Esophagus (tissue), 2 donors: ENCODE results near the gene LAD1. TPM values are rescaled to one million over a fixed set of nuclear protein-coding genes. Genes with fewer than 3 reads are reported as not detected.

Experiments
- H3K27ac ChIP-seq, 2 donors: one replicate each; pipeline ENCODE4 v1.5.1; 2013; ENCODE audit warnings: low read depth in 2 of 2, mild to moderate bottlenecking in 2 of 2, inconsistent platforms in 1 of 2, low read length in 1 of 2, moderate library complexity in 1 of 2
- H3K27me3 ChIP-seq, 2 donors: one replicate each; pipeline ENCODE4 v1.6.1; 2013; ENCODE audit warnings: low read length in 2 of 2, control low read depth in 1 of 2, mild to moderate bottlenecking in 1 of 2; ENCODE audit not compliant: insufficient read depth in 2 of 2, control insufficient read depth in 1 of 2
- H3K36me3 ChIP-seq, 2 donors: one replicate each; pipeline ENCODE4 v1.6.1; 2013; ENCODE audit warnings: low read length in 1 of 2; ENCODE audit not compliant: control insufficient read depth in 2 of 2, insufficient read depth in 2 of 2
- H3K4me1 ChIP-seq, 2 donors: one replicate each; pipeline ENCODE4 v1.6.1; 2013; ENCODE audit warnings: low read length in 1 of 2; ENCODE audit not compliant: control insufficient read depth in 2 of 2, insufficient read depth in 2 of 2
- H3K4me3 ChIP-seq, 2 donors: one replicate each; pipeline ENCODE4 v1.5.1; 2013; ENCODE audit warnings: low read length in 2 of 2, mild to moderate bottlenecking in 2 of 2, low read depth in 1 of 2, moderate library complexity in 1 of 2
- H3K9me3 ChIP-seq, 2 donors: one replicate each; pipeline ENCODE4 v1.6.1; 2013; ENCODE audit warnings: mild to moderate bottlenecking in 2 of 2, low read depth in 1 of 2, low read length in 1 of 2, moderate library complexity in 1 of 2; ENCODE audit not compliant: control insufficient read depth in 2 of 2, insufficient read depth in 1 of 2
- WGBS, 2 donors: extraction: QIAGEN DNeasy Blood & Tissue Kit; methylation state at CpG; one replicate each; pipeline ENCODE4 v1.1.7; 2013; 5-methylcytosine and 5-hydroxymethylcytosine counted together
- polyA plus RNA-seq, 2 donors: library from polyadenylated mRNA; stranded (reverse); fragments of 200-250 nt; gene quantifications; one replicate each; pipeline ENCODE4 v1.2.3, GENCODE V29; 2013
- donor health status: healthy with polysubstance abuse.
- donor health status: Bipolar disorder and iron deficiency.

LAD1 gene
- polyA plus RNA-seq, 2 donors: 275 to 286 TPM

DNA sequence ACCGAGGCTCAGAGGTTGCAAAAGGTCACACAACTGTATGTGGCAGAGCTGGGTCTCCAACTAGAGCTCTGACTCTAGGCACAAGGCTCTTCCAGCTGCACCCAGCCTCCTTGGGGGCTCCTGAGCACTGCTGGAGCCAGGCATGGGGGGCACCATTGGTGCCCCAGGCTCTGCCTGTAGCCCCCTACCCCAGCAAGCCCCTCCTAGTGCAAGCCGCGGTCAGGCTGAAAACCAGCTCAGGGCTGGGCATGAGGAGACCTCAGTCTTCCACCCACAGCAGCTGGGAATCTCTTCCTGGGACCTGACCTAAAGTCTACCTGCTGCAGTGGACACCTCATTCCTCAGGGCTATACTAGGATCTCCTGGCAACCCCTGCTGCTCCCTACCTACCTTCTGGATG is 36.2 kb downstream of the LAD1 start:
- Histone ChIP-seq H3K4me1 (peaks cover 0 to 5% of the 10 kb centered on the region in 2 donors), H3K27ac (no peak overlapping the region), H3K4me3 (no peak overlapping the region), H3K27me3 (no peaks in the 10 kb centered on the region), H3K9me3 (no peaks in the 10 kb centered on the region), H3K36me3 (no peaks in the 10 kb centered on the region)
- WGBS, 2 donors: 91 to 94% methylated on average over 3 of the region's 3 CpGs

DNA sequence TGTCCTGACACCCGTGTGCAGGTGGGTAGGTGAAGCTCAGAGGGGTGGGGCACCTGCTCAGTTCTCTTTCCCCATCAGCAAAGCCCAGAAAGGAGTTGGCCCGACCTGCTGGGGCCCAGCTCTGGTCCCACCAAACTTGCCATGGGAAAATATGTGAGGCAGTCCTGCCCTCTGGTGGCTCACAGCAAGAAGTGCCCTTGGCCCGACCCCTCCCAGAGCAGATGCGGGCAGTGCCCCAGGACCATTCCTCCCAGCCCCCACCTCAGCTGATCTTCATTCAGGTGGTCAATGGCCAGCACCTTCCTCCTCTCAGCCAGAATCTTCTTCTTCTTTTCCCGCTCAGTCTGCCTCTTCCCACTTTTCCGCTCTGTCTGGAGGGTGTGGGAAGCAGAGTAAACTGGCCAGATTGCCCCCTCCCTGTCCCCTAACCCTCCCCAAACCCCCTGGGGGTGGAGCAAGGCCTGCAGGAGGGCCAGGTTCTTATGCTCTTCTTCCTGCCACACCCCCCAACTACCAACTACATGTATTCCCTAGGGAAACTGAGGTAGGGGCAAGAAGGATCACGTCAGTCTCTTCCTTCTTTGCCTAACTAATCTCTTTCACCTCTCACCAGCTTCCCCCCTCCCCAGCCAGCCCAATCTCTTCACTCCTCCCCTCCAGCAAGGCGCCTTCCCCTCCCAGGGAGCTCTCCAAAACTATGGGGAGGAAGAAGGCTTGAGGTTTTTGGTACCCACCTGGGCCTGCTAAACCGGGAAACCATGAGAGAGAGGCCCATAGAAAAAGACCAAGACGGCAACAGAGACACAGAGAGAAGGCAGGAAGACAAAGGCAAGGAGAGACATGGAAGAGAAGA is 37.2 kb downstream of the LAD1 start:
- Histone ChIP-seq H3K27ac (no peak overlapping the region), H3K4me3 (no peak overlapping the region), H3K27me3 (no peaks in the 10 kb centered on the region), H3K36me3 (no peaks in the 10 kb centered on the region), H3K9me3 (no peaks in the 10 kb centered on the region), H3K4me1 (peaks cover 0 to 6% of the 10 kb centered on the region in 2 donors)
- 47 to 48% methylated on average over 10 of the region's 10 CpGs for WGBS, 2 donors

DNA sequence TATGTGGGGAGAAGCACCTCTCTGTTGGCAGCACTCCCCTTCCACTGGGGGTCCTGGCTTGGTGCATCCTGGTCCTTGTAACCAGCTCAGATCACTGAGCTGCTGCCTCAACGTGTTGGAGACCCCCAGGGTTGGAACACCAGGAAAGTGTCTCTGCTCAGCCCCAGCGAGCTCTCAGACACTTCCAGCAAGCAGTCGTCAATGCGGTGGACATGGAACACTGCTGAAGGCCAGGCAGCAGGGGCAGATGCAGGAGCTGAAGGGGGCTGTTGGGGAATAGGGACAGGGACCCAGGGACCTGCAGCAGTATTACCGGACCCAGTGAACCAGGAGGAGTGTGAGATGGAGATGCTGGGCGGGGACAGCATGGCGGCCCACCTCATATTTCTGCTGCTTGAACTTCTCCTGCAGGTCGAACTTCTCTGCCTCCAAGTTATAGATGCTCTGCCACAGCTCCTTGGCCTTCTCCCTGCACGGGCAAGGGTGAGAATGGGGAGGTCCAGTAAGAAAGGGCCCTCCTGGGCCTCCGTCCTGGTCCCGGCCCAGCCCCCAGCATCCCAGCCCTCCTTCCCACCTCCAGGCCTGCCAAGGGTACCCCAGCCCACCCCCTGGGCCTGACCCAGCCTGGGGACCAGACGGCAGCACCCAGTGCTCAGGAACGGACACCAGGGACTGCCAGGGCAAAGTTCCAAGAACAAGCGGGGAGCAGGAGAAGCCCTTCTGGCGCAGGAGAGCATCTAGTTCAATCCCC is 38.0 kb downstream of the LAD1 start:
- Histone ChIP-seq H3K36me3 (no peaks in the 10 kb centered on the region), H3K9me3 (no peaks in the 10 kb centered on the region), H3K4me3 (no peak overlapping the region), H3K27ac (no peak overlapping the region), H3K27me3 (no peaks in the 10 kb centered on the region), H3K4me1 (peaks cover 0 to 6% of the 10 kb centered on the region in 2 donors)
- WGBS, 2 donors: 79 to 81% methylated on average over 15 of the region's 15 CpGs

DNA sequence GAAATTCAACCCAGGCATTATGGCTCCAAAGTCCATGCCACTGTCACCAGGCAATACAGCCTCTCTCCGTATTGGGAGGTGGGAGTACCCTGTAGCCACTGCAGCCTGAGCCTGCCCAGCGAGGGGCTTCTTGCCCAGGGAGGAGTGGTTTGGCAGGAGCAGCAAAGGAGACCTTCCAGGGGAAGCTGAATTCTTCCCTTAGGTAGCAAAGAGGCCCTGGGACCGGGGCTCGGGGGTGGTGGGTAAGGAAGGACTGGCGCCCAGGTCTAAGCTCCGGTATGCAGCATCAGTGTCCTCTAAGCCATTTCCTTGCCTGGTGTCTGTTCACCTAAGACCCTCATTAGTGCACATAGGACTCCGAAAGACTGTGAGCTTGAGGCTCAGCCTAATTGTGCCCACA is 38.6 kb downstream of the LAD1 start:
- H3K27me3 ChIP-seq: no peaks in the 10 kb centered on the region
- no peaks in the 10 kb centered on the region for H3K9me3 ChIP-seq
- H3K27ac ChIP-seq: no peak overlapping the region
- 88% methylated on average over 7 of the region's 7 CpGs for WGBS, 2 donors
- peaks cover 2 to 6% of the 10 kb centered on the region in 2 donors for H3K4me1 ChIP-seq
- H3K4me3 ChIP-seq: no peak overlapping the region
- no peaks in the 10 kb centered on the region for H3K36me3 ChIP-seq

DNA sequence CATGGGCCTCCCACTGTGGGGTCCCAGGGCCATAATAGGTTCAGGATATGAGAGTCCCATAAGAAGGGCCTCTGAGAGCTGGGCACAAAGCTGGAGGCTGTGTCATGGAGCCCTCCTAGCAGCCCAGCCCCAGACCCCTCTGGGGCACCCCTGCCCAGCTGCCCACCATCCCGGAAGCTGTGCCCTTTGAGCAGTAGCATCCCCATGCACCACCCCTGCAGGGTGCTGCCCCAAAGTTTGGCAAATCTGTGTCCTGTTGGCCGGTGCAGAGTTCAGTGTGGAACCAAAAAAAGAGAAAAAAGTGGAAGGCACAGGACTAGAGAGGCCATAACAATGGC is 39.3 kb downstream of the LAD1 start:
- H3K27ac ChIP-seq: no peak overlapping the region
- 81 to 90% methylated on average over 2 of the region's 2 CpGs for WGBS, 2 donors
- H3K9me3 ChIP-seq: no peaks in the 10 kb centered on the region
- H3K36me3 ChIP-seq: no peaks in the 10 kb centered on the region
- H3K4me3 ChIP-seq: no peak overlapping the region
- peaks cover 4 to 9% of the 10 kb centered on the region in 2 donors for H3K4me1 ChIP-seq
- no peaks in the 10 kb centered on the region for H3K27me3 ChIP-seq

DNA sequence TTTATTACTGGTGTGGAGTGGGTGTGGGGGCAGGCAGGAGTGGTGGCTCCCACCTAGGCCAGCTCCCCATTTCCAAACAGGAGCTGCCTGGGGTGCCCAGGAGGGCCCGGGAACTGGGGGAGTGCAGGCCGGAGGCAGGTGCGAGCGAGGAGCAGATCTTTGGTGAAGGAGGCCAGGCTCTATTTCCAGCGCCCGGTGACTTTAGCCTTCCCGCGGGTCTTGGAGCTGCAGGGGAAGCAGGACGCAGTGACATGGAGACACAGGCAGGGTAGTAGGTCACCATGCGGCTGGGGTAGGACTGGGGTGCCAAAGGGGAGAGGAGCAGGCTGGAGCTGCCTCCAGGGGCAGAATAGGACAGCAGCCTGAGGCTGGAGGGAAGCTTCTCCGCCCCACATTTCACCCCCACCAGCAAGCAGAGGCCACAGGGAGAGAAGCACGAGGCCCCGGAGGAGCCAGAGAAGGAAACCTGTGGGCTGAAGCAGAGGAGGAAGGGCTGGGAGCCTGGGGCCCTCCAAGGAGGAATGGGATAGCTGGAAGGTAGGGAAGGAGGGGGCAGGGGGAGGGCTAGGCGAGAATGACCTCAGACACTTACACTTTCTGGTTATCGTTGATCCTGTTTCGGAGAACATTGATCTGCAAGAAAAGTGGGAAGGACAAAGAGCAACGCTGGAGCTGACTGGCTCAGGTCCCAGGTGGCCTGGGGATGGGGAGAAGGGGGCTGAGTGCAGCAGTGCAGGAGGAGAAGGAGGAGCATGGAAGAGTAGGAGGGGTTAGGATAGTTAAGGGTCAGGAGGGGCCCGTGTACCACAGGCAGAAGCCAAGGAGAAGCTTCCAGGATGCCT is 39.9 kb downstream of the LAD1 start:
- no peak overlapping the region for H3K4me3 ChIP-seq
- H3K9me3 ChIP-seq: no peaks in the 10 kb centered on the region
- H3K27ac ChIP-seq: no peak overlapping the region
- H3K36me3 ChIP-seq: no peaks in the 10 kb centered on the region
- H3K4me1 ChIP-seq: peaks cover 9 to 15% of the 10 kb centered on the region in 2 donors
- H3K27me3 ChIP-seq: no peaks in the 10 kb centered on the region
- WGBS, 2 donors: 79 to 86% methylated on average over 18 of the region's 18 CpGs

DNA sequence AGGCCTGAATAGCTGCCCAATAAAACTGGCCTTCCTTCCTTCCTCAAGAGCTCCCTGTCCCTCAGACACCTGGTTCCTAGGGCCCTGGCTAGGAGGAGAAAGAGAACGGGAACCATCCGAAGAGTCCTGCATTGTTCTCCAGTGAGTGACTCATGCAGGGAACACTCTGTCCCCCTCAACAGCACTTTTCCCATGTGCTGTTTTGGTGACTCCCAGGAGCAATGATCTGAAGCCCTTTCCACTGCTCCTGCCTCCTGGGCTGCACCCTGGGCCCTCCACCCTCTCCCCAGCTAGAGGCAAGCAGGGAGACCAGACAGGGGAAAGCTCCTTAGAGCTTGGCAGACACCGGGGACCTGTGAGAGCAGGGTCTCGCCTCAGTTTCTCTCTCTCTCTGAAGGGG is 40.5 kb downstream of the LAD1 start:
- WGBS, 2 donors: 64 to 82% methylated on average over 4 of the region's 4 CpGs
- no peaks in the 10 kb centered on the region for H3K9me3 ChIP-seq
- H3K4me1 ChIP-seq: peaks cover 9 to 22% of the 10 kb centered on the region in 2 donors
- H3K27ac ChIP-seq: no peak overlapping the region
- no peak overlapping the region for H3K4me3 ChIP-seq
- no peaks in the 10 kb centered on the region for H3K36me3 ChIP-seq
- H3K27me3 ChIP-seq: no peaks in the 10 kb centered on the region

DNA sequence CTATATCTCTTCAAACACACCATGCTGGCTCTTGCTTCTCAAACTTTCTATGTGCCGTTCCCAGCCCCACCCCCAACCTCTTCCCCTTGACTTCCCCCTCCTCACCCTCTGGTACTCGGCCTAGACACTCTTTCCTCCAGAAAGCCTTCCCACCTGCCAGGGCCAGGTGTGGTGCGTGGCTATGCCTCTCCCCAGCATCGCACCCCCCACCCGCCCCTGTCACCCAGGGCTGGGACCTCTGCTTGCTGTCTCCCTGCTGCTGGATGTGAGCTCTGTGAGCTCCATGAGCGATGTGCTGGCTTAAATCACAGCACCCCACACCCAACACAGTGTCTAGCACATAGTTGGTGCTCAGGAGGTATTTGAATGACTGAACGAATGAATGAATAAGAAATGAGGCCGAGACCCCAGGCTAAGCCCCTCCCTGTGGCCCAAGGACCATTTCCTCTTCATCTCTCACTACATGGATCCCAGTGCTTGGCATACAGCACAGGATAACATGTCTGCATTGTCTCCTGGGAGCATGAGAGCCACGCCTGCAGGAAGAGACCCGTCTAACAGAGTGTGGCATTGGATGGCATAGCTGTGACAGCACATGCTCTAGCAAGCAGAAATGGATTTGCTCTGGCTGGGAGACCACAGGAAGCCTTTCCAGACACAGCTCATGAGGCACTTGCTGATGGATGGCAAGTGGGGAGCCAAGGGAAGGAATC is 41.3 kb downstream of the LAD1 start:
- no peak overlapping the region for H3K4me3 ChIP-seq
- no peaks in the 10 kb centered on the region for H3K36me3 ChIP-seq
- peaks cover 9 to 24% of the 10 kb centered on the region in 2 donors for H3K4me1 ChIP-seq
- H3K9me3 ChIP-seq: no peaks in the 10 kb centered on the region
- no peaks in the 10 kb centered on the region for H3K27me3 ChIP-seq
- H3K27ac ChIP-seq: no peak overlapping the region
- 73% methylated on average over 10 of the region's 10 CpGs for WGBS, 2 donors

DNA sequence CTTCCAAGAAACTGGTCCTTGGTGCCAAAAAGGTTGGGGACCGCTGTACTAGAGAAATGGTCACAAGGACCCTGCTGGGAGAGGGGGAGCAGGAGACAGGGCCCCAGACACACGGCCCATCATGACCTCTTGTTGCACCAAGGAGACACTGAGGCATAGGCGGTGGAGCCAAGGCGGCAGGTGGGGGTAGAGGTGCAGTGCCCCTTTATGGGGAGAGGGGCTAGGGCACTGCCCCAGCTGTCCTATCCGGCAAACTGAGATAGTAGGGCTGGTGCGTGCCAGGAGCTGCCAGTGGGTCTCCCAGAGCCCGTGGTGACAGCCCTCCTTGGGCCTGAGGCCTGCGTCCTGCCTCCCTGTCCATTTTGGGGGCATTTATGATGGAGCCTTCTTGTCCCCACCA is 41.9 kb downstream of the LAD1 start:
- no peaks in the 10 kb centered on the region for H3K36me3 ChIP-seq
- WGBS, 2 donors: 92 to 93% methylated on average over 6 to 8 of the region's 8 CpGs

More for the DNA sequence above, 41.9 kb downstream of the LAD1 start:
- H3K27ac ChIP-seq: no peak overlapping the region
- H3K4me1 ChIP-seq: peaks cover 9 to 24% of the 10 kb centered on the region in 2 donors
- no peaks in the 10 kb centered on the region for H3K27me3 ChIP-seq
- H3K9me3 ChIP-seq: no peaks in the 10 kb centered on the region
- no peak overlapping the region for H3K4me3 ChIP-seq
